GM18502 (cell line): Measurements from ENCODE around the gene NR1H2.
"Not testable (repeated sequence)": the region's sequence is repeated elsewhere in the genome, so short reads cannot be mapped to it uniquely, and the experiment has no call there.

Source experiments
- ATAC-seq: cut with Tn5 transposase; IDR thresholded peaks from one replicate; pipeline ENCODE4 v1.9.1; 2021; ENCODE audit warnings: mild to moderate bottlenecking; ENCODE audit not compliant: unreplicated experiment, poor library complexity

Gene NR1H2

DNA sequence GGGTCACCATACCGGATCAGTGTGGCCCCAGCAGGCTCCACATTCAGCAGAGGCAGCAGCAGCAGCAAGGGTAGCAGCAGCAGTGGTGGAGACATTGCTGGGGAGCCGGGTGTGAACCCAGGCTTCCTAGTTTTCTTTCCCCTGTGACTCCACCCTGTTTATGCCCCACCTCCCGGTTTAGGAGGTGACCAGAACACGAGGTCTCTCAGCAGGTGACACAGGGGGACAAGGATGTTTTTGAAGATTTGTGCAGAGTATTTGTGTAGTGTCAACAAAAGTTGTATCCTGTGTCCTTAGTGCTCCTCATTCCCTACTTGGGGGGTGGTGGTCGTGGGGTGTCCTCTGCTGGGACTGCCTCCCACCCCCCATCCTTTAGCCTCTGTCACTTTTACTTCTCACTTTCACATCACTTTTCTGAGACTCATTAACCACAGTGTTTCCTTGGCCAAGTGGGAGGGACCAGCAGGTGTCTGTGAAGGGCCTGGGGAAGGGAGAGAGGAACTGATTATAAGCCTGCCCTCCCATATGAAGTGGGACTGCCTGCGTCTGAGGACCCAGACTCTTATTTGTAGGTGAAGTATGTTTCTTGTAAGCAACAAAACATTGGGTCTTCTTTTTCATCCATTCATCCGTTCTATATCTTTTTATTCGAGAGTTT, 31.5 kb upstream of the NR1H2 start:
- peak; percentile 52 for ATAC-seq

DNA sequence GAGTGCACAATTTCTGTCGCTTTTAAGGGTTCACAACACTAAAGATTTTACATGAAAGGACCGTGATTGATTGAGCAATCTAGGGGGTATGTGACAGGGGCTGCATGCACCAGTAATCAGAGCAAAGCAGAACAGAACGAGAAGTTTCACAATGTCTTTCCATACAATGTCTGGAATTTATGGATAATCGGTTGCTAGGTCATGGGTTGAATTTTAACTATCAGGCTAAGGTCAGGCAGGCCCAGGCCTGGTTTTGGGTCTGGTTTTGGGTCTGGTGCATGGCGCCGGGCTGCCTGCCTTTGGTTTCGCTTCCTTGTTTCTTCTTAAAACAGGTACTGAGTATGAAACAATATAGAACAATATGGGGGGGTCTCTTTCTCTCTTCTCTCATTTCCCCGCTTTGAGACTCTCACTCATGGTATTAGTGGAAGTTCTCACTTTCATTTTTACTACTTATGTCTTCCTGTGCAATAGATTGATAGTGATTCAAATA, 29.1 kb upstream of the NR1H2 start:
- not testable (repeated sequence) for ATAC-seq

DNA sequence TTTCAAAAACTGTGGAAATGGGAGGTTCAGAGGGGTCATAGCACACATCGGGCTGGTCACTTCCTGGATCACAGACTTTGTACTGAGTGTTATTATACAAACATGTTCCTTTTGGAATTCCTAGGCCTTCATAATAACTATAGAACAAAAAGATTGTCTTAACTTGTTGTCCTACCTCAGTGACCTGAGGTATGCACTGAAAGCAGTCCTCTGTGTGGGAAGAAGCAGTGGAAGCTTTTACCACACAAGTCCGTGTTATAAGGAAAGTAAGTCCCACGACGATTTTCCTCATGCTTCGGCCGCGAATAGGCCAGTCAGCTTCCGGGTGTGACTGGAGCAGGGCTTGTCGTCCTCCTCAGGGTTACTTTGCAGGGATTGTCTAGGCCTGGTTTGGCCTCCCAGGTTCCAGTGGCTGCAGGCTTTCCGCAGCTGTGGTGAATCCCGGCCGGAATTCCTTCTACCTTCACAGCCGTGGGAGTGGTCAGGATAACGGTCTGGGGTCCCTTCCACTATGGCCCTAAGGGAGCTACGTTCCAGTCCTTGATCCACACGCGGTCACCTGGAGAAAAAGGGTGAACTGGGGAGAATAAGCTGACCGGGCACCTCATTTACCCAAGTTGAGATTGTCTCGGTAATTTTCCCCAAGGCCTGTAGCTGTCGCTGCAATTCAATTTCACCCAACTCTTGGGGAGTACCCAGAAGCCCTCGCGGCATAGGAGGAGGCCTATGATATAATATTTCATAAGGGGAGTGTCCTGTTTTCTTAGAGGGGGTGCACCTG, 26.8 kb upstream of the NR1H2 start:
- no peak for ATAC-seq

DNA sequence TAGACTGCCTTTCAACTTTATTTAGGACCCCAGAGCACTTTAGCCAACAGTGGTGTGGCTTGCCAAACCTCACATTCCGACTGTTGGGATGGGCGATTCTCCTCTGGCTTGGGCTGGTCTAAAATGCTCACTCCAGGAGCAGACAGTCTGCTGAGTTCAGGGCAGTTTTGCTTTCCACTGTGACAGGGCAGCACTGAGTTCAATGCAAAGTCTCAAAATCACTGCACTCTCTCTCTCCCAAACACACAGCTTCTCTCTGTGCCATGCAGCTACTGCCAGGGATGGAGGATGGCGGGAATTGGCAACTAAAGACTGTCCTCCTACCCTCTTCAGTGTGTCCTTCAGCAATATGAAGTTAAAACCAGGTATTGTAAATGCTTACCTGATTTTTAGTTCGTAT, 24.0 kb upstream of the NR1H2 start:
- no peak for ATAC-seq

DNA sequence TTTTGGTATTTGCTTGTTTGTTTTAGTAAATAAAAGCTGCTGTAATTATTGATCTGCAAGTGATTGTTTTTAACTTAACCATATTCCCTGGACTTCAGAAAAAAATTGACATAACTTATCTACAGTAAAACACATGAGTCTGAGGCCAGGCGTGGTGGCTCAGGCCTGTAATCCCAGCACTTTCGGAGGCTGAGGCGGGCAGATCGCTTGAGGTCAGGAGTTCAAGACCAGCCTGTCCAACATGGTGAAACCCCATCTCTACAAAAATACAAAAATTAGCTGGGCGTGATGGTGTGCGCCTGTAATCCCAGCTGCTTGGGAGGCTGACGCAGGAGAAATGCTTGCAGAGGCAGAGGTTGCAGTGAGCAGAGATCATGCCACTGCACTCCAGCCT, 22.8 kb upstream of the NR1H2 start:
- ATAC-seq, result not testable (repeated sequence)

DNA sequence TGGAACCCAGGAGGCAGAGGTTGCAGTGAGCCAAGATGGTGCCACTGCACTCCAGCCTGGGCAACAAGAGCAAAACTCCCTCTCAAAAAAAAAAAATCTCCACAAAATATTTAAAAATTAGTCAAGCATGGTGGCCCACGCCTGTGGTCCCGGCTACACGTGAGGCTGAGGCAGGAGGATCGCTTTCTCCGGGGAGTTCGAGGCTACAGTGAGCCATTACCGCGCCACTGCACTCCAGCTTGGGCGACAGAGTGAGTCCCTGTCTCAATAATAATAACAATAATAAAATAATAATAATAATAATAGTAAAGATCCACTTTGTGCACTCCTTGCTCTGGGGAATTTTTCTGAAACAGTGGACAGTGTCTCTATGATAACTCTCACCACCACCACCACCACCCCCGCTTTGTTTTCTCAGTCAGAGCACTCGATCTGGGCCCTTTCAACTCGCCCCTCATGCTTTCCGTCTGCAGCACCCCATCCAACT, 19.5 kb upstream of the NR1H2 start:
- no peak for ATAC-seq

DNA sequence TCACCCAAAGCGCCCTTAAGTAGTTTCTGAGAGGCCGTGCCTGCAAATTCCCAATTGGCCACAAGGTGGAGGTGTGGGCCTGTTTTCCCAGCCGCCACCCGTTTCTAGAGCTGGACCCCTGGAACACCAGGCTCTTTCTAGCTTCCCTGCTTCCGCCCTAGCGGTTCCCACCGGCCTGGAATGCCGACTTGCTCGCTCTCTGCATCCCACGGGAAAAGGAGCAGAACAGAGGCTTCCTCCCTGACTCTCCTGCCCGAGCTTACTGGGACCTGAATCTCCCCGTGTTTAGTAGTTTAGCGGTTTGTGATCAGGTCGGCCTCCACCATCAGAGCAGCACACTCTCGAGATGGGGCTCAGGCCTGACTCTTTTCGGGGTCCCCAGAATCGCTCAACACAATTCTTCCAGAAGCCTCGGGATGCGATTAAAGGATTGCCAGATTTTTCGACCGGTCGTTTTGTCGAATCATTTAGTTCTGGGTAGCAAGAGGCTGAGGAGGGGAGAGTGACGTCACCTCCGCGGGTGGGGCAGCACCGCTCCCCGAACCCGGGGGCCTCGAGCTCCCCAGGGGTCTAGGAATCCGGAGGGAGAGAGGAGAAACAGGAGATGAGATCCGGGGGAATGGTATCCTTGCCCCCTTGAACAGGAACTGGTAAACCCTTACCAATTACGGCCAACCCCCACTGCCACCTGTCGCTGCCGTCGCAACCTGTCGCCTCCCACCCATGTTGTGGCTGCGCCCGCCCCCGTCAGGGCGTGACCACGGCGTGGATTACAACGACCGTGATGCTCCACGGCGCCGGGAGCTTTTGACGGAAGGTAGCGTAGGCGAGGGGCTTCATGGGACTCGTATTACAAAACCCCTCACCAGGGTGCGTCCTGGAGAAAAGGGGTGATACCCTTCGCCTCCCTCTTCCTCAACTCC, 18.8 kb upstream of the NR1H2 start:
- ATAC-seq, result peak; percentile 62

DNA sequence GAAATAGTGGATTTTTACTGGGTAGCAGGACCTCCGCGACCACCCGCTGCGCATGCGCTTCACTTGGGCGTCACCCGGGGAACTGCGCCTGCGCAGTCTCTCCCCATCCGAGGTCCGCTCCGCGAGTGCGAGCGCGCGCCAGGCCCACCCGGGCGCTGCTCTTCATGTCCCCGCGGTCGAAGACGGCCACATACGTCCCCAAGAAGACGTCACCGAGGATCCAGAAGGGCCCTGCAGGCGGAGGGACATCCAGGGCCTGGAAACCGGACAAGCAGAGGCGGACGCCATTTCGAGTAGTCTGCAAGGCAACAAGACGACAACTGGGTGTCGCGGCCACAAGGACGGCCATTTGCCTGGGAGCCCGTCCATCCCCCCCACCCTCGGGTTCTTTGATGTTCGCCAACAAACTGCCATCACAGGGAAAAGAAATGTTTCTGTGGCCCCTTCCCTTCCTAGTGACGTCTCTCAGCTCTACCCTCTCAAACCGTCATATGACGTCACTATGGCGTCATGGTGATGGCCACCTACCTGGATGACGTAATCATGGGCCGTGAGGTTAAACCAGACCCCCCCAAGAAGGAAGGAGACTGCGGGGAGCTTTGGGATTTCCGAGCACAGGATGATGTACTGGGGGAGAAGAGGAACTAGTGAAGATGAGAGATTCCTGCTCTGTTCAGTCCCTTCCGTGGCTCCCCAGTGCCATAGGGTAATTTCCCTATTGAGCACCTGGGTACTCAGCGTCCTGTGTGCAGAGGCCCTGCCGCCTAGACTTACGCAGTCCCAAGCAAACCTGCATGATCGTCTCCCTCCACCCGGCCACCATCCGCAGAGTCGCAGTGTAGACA, 17.6 kb upstream of the NR1H2 start:
- ATAC-seq, result no peak

DNA sequence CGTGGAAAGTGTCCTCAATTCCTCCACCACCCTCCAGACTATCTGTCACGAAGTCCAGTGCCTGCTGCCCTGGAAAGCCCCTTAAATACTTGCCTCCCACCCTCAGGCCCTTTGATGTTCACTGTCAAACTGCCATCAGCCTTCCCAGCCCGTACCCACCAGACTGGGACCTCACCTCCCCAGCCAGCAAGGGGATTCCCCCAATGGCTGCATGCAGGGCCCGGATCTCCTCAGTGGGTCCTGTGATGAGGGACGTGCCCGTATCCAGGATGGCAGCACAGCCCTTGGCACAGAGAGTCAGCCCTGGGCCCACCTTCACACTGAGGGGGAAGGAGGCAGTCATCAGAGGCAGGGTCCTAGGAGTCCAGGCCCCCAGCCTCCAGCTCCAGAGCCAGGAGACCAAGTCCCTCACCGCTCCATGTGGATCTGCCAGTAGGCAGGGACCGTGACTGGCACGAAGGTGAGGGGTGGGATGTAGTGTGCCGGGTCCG, 16.9 kb upstream of the NR1H2 start:
- no peak for ATAC-seq

DNA sequence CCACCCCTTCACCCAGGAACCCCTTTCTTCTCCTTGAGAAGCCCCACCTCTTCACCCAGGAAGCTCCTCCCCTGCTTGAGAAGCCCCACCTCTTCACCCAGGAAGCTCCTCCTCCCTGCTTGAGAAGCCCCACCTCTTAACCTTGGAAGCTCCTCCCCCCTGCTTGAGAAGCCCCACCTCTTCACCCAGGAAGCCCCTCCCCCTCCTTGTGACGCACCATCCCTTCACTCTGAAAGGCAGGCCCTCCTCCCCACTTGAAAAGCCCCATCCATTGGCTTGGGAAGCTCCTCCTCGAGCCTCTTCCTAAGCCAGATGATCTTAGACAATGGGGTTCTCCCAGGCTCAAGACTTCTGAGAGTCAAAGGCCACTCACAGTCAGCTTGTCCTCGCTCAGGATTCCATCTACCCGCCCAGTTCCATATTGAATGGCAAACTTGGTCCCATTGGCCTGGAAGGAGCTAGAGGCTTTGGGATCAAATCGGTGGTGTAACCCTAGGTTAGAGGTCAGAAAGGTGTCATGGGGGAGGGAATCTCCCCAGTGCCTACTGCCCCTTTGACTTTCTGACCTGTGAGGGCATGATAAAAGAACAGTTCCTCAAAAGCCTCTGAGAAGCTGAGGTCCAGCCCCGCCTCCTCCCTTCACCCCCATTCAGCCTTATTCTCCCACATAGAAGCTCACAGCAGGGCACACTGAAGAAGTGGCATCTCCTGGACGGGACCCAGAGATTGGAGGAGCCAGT, 14.8 kb upstream of the NR1H2 start:
- ATAC-seq, result no peak

DNA sequence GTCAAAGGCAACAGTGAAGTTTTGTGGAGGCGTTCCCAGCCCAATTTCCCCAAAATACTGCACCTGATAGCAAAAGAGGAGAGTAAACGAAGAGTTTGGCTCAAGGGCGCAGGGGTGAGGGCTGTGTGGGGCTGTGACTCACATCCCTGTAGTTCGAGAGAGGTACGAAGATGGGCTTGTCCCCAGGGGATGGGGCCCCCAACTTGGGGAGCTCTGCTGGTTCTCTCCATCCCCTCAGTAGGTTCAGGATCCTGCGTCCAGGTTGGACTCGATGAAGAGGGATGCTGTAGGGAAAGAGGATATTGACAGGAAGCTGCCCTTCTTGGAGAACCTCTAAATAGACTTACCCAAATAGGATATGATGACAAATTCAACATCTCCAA, 14.2 kb upstream of the NR1H2 start:
- ATAC-seq, result no peak

DNA sequence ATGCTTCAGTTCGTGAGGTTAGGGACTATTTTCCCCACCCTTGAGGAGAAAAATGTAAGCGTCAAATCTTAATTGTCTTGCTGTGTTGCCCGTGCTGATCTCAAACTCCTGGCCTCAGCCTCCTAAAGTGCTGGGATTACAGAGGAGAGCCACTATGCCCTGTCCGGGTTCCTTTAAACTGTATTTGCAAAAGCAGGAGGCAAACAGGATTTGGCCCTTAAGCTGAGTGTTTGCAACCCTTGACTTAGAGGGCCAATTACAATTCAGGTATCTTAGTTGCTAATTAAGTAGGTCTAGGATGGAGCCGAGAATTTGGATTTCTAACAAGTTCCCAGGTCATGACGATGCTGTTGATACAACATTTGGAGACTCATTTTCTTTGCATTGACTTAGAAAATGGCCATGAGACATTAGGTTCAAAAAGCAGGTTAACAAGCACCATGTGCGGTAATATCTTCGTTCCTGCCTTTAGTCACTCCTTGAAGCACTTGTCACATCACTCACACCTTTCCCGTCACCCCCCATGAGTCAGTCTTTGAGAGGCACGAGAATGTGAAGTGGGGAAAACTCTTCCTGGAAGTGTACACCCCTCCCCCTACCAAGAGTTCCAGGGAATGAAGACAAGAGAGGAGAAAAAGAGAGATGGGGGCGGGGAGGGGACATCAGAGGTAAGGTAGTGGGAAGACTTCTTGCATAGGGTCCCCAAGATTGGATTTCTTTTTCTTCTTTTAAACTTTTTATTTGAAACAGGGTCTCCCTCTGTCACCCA, 13.4 kb upstream of the NR1H2 start:
- ATAC-seq, result no peak

DNA sequence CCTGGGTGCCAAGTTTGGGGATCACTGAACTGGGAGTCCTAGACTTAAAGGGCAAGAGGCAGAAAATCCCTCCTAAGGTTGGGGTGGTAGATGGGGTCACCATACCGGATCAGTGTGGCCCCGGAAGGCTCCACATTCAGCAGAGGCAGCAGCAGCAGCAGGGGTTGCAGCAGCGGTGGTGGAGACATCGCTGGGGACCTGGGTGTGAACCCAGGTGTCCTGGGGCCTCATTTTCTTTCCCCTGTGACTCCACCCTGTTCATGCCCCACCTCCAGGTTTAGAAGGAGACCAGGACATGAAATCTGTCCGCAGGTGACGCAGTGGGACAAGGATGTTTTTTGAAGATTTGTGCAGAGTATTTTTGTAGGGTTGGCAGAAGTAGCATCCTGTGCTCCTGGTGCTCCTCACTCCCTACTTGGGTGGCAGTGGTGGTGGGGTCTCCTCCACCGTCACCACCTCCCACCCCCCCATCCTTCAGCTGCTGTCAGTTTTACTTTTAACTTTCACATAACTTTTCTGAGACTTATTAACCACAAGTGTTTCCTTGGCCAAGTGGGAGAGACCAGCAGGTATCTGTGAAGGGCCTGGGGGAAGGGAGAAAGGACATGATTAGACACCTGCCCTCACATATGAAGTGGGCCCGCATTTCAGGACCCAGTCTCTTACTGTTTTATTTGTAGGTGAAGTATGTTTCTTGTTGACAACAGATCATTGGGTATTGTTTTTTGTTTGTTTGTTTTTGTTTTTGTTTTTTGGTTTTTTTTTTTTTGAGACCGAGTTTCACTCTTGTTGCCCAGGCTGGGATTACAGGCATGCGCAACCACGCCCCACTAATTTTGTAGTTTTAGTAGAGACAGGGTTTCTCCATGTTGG, 10.6 kb upstream of the NR1H2 start, which contains the start of gene NAPSA:
NAPSA (minus strand) TSS at position 206 of the 873 bp plus-strand sequence; CDS start at position 188, 18 bp downstream.
- ATAC-seq, result no peak

DNA sequence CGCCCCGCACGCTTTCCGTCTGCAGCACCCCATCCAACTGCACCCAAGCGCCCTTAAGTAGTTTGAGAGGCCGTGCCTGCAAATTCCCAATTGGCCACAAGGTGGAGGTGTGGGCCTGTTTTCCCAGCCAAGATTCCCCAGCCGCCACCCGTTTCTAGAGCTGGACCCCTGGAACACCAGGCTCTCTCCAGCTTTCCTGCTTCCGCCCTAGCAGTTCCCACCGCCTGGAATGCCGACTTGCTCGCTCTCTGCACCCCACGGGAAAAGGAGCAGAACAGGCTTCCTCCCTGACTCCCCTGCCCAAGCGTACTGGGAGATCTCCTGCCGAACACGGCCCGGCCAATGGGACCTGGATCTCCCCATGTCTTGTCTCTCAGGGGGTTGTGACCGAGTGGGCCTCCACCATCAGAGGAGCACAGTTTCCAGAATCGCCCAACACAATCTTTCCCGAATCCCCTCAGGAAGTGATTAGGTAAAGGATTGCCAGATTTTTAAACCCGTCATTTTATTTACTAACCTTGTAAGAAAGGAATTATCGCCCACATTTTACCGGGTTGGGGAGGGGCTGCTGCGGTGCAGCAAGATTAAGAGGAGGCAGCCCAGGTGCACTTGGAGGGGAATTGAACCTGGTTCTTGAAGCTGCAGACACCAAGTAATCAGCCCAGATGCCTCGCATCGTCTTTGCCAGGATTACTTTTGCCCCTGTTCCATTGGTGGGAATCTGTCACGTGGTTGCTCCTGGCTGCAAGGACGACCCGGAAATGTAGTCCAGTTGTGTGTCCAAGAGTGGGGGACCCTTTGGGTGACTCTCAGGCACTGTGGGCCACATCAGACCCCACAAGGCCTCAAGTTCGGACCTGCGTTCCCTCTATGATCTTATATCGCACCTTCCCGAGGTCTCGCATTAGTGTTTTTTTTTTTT, 7.3 kb upstream of the NR1H2 start:
- peak; percentile 50 for ATAC-seq

DNA sequence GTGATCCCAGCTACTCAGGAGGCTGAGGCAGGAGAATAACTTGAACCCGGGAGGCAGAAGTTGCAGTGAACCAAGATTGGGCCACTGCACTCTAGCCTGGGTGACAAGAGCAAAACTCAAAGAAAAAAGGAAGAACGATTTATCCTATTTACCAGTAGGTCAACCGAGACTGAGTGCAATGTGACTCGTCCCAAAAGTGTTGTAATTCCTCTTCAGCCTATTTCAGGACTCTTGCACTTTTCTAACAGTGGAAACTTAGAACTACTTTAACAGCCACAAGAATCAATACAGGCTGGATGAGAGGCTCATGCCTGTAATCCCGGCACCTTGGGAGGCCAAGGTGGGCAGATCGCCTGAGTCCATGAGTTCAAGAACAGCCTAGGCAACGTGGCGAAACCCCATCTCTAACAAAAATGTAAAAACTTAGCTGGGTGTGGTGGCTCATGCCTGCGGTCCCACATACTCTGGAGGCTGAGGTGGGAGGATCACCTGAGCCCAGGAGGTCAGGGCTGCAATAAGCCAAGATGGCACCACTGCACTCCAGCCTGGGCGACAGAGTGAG, 4.3 kb upstream of the NR1H2 start:
- ATAC-seq, result no peak

DNA sequence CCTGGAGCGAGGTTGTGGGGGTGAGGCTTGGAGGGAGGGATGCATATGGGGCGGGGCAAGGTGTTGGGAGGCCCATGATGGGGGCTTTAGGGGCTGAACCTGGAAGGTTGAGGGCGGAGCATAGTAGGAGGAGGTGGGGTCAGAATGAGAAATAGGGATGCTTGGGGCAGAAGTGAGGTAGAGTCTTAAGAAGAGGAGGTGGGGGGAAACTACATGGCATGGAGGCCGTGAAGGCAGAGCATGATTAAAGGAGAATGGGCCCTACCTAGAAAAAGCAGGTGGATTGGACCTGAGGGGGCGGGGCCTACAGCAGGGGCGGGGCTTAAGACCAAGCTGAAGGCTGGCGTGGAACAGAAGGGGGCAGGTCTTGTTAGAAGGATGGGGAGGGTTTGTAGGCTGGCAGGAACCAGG, 799 bp downstream of the NR1H2 start:
- ATAC-seq, result peak; percentile 19
